Epidermal melanocyte (primary cell): Measurements from ENCODE around the gene CEBPA.

Experiments
- DNase-seq: peaks from one replicate; pipeline ENCODE4 v3.0.0; 2011; ENCODE audit warnings: low spot score; ENCODE audit not compliant: insufficient read length

Gene CEBPA

DNA sequence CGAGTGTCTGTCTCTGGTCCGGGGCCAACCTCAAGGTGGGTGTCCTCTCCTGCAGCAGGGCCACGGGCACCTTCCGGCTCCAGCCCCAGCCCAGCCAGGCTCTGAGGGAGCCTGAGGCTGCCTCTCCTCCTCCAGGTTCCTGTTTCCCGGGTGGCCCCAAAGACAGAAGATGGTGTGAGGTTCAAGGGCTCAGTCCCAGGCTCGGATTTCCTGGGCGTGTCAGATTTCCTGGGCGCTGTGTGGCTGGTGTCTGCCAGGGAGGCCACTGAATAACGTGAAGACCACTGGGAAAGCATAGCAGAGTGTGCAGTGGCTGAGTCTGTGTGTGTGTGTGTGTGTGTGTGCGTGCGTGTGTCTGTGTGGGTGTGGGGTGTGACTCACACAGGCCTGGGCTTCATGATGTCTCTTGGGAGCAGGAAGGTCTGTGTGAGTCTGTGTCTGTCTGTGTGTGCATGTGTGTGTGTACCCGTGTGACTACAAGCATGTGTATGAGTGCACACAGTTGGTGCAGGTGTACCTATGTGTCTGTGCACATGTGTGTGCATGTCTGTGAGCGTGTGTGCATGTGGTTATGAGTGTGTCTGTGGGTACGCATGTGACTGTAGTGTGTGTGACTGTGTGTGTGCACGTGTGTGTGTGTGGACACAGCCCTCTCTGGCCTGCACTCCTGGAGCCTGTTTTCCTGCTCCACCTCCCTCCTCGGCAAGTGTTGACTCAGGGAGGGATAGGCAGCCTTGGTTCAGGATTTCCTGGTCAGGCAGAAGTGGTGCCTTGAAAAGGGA, 28.3 kb downstream of the CEBPA start:
- no peak for DNase-seq

DNA sequence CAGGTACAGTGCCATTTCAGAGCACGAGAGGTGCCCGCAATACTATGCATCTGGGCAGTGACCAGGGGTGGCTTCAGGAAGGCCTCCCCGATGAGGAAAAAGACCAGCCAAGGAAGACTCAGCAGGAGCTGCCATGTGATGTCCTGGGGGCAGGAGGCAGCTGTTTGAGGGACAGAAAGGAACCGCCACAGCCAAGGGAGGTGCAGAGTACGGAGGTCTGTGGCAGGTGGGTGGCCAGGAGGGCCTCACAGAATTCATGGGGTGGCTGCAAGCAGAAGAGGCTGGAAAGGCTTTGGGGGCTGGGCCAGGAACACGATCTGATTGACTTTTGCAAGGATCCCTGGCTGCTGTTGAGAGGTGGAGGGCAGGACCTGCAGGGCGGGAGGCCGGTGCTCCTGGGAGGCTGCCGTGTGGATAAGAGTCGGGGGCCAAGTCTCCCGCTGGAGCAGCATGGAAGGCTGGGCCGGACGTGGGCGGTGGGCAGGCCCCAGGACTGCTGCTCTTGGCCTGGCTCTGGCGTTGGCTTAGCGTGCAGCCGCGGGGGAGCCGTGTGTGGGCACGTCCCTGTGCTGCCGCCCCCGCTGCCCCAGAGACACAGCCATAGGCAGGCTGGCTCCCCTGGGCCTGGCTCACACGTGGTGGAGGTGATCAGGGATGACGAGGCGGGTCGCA, 29.1 kb downstream of the CEBPA start:
- no peak for DNase-seq

DNA sequence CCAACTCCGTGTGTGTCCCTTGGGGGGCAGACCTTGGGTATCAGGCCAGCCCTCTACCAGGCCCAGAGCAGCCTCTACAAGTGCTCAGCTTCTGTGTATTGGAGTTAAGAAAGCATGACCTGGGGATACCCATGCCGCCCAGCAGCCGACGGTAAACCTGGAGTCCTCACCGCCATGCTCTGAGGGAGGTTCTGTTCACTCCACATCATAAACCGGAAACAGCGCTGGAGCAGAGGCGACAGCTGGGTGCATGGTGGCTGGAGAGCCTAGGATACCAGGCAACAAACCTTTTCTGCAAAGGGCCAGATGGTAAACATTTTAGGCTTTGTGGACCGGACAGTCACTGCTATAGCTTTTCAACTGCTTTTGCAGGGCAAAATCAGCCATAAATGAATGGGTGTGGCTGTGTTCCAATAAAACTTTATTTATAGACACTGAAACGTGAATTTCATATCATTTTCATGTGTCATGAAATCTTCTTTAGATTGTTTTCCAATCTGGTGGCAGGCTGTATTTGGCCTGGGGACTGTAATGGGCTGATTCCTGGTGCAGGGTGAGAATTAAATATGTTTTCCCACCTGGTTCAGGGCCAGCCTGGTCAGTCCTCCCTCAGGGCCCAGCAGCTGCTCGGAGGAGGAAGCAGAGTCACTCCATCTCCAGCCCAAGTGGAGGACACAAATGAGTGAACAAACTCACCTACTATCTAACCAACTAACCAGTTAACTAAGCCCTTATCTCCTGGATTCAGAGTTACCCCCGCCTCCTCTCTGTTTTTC, 30.9 kb downstream of the CEBPA start:
- DNase-seq: no peak

DNA sequence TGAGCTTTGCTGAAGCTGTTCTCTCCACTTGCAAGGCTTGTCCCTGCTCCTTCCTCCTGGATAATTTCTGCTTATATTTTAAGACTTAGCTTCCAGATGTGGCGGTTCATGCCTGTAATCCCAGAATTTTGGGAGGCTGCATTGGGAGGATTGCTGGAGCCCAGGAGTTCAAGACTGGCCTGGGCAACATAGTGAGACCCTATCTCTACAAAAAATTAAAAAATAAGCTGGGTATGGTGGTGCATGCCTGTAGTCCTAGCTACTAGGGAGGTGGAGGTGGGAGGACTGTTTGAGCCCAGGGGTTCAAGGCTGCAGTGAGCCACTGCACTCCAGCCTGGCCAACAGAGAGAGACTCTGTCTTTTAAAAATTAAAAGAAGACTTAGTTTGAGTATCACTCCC, 31.6 kb downstream of the CEBPA start:
- DNase-seq: no peak

DNA sequence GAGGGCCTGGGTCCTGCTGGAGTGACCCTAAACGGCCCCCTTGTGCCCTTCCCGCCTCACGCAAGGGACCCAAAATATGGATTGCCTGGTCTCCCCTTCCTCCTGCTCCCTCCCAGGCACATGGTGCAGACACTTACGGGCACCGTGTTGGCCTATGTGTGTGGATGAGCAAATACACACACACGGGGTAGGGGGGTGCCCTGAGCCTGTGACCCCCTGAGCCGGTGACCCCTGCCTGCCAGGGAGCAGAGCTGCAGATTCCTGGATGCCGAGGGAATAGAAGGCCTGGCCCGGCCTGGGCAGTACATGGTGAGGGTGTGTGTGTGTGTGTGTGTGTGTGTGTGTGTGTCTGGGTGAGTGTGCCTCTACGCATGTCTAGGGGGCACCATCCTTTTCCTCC, 33.3 kb downstream of the CEBPA start:
- no peak for DNase-seq

DNA sequence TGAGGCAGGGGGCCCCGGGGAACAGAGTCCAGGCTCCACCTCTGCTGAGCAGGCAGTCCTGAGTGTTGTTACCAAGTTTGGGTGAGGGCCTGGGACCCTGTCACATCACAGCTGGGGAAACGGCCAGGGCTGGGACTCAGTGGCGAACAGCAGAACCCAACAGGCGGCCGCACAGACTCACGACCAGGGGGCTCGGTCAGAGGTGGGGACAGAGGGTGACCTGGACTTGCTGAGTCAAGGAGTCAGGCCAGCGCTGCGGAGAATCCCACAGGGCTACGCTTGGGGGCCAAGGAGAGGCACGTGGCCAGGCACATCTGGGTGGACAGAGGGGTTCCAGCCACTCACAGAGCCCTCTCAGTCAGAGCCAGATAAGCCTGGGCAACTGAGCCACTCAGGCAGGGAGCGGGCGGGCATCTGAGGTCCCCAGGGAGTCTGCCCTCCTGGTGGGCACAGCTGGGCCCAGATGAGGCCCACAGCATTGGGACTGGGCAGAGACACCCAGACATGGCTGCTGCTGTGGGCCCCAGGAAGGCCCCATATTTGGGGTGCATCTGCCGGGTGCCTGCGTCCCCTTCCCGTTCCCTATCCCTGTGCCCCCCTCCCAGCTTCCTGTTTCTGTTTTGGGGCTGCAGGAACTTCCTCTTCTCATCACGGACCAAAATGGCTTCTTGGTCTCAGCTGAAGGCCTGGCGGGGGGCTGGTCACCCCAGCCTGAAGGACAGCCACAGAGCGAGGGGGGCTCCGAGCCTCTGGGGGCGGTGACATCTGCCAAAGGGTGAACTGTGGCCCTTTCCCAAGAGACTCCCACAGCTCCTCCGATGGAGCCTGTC, 34.0 kb downstream of the CEBPA start:
- no peak for DNase-seq

DNA sequence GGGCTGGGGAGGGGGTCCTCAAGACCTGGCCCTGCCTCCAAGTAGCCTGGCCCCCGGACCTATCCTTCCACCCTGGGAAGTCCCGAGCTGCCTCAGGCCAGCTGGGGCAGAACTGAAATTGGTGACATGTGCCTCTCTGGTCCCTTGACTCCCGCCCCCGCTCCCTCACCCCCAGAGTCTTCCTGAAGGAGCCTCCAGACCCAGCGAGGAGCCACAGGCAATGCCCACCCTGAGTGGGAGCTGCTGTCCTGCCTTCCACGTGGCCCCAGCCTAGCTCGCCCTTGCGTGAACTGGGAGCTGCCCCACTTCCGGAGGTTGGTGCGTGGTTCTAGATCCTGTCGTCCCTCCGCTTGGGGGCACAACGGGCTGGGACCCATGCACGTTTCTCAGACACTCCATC, 34.6 kb downstream of the CEBPA start:
- no peak for DNase-seq

DNA sequence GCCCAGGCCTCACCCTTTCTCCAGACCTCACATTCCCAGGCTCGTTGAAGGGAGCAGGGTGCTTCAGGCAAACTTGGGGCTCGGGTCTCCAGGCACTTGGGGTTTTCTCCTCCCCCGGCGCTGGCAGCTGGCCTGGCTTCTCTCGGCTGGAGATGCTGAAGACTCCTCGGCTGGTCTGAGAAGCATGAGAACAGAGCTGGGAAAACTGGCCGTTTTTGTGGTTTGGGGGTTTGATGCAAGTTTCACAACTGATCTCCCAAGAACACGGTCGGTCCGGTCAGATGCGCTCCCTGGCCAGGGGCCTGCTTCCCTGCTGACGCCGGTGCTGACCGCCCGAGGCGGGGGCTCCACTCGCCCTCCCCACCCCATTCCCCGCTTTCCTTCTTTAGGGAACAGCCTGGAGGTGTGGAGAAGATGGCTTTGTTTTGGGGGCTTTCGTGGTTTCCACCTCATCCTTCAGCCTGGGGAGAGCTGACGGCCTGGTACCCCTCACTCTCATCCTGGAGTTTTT, 35.3 kb downstream of the CEBPA start:
- no peak for DNase-seq

DNA sequence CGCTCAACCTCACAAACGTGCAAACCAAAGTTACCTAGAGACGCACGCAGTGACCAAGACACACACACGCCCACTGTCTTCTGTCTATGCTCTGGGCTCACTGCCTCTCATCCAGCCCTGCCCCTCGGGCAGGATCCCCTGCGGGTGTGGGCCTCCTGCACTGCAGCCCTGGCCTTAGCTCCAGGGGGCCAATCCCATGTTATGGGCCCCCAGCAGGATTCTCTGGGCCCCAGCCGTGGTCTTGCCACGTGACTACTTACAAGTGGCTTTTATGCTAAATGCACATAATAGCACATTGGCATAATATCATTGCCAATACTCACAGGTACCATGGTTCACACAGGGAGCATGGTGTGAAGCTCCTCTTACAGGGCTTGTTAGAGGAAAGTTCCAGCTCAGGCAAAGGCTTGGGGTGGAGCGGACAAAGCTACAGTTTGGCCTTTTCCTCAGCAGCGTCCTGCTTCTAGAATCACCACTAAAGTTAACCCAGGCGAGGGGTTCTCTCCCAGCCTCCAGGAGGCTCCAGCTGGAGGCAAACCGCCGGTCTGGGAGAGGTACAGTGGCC, 37.4 kb downstream of the CEBPA start:
- DNase-seq: no peak

DNA sequence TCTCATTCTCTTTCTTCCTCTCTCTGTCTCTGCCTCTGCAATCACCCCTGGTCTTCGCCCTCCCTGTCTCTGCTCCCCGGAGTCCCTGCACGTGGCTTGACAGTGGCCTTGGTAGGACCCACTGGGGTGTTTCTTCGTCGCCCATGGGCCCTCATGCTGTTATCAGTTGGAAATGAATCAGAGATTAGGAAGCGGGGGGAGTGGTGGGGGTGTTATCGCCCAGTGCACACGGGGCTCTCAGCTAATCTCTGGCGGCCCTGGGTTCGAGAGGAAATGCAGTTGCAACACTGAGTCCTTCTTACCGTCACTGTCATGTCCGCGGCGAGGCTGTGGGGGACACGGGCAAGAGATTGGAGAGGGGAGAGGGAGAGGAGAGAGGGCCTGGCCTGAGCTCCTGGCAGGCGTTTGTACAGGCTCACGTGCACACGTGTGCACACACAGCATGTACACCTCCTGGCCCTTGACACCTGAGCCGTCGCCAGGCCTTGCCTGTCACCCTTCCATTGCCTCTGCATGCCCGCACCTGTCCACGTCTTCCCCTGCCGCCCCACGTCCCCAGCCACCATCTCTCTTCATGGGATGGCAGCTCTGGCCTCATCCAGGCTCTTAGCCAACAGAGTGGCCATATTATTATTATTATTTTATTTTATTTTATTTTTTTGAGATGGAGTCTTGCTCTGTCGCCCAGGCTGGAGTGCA, 38.9 kb downstream of the CEBPA start:
- no peak for DNase-seq

DNA sequence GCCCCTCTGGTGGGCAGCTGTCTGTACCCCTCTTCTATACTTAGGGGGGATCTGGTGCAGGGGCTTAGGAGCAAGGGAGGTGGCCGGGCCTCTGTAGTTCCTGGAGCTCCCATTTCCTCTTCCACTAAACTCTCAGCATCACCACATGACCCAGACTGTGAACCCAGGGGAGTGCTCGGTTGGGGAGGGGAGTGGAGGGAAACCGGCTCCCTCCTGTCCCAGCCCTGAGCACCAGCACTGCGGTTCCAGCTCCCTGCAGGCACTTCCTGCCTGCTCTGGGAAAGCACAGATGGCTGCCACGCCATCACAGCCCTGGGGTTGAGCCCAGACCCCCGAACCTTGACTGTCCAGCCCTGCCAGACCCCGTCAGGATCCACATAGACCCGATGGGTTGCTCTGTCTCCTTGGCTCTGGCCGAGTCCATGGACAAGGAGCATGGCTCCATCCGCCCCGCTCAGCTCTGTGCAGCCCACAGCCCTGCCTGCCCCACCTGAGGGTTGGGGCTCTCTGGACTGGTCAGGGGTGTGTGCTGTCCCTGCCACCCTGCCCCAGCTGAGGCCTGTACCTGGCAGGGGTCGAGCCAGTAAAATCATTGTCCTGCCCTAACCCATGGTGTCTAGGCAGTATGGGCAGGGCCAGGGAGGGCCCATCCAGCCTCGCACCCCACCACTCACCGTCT, 40.7 kb downstream of the CEBPA start:
- DNase-seq: no peak

DNA sequence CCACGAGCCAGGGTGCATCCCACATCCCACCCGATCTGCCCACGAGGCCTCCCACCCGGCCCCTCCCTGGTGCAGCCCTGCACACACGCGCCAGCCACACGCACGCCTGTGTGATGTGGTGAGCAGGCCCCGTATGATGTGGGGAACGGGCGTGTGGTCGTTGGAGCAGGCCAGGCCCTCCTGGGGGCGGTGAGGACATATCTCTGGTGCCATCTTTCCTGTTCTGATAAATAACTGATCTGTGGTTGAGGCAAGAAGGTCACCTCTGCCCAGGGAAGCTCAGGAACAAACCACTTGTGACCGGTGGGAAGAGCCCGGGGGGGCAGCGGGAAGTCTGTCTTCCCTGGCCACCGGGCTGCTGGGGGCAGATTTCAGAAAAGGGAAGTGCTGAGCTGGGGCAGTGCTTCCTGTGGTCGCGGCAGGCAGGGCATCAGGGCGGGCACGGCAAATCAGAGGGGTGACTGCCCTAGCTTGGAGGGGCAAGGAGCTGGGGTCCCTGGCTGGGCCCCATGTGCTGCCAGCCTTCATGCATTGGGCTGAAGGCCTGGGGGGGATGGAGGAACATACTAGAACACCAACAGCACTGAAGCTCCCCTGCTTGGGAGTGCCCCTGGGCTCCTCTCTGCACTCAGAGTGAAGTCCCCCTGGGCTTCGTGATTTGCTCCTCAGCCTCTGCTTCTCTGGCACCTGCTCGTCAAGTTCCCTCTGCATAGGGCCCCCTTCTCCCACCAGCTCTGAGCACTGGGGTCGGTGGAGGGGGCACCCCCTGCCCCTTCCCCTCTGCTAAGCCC, 41.5 kb downstream of the CEBPA start:
- no peak for DNase-seq

DNA sequence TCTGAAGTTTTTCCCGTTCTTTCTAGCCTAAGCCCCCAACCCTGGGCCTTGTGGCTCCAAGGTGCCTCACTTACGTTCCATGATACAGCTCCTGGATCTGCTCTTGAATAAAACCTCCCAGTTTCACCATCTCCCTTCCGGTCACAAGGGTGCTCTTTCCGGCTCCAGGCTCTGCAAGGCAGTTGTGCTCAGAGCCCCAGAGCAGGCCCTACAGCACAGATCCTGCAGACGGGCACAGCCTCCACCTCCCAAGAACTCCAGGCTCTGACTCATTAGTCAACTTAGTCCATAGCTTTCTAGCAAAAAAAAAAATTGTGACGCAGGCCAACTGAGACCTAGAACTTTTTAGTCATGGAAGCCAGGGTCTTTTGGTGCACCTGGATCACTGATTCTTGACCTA, 42.8 kb downstream of the CEBPA start:
- no peak for DNase-seq

DNA sequence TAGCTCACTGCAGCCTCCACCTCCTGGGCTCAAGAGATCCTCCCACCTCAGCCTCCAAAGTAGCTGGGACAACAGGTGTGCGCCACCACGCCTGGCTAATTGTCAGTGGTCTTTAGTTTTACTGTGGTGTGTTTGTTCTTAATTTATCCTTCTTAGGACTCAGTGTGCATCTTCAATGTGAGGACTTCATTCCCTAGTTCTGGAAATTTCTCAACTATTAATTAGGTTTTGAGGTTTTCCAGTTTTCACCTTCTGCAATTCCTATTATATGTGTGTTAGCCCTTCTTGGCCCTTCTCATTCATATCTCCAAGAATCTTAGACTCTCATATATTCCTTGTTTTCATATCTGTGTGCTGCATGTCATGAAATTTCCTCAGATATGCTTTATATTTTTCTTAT, 44.5 kb downstream of the CEBPA start:
- DNase-seq: no peak

DNA sequence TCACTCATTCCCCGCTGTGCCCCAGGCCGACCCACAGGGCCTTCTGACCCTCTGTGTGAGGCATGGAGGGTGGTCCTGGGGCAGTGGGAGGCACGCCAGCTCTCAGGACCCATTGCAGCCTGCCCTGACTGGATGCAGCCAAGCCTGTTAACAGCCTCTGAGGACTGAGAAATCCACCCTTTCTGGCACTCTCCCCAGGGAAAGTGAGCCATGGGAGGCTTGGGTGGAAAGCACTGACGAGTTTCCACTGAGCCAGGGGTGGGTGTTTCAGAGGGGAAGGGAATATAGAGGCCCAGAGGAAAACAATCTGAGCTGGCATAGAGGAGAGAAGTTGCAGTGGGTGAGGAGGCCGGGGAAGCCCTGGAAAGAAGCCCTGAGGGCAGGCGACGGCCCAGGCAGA, 46.1 kb downstream of the CEBPA start:
- no peak for DNase-seq

DNA sequence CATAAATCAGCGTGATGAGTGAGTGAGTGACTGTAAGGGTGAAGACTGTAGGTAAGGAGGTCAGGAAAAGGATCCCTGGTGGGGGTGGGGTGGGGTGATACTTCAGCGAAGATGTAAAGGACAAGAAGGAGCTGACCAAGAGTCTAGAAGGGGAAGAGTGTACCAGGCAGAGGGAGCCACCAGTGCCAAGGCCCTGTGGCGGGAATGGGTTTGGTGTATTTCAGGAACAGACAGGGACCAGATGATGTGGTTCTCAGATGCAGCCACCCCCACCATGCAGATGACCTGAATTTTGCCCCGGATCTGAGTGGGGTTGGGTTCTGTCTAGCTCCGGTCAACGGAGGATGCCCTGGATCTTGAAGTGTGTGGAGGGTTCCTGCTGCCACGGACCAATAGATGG, 46.6 kb downstream of the CEBPA start:
- DNase-seq: no peak

DNA sequence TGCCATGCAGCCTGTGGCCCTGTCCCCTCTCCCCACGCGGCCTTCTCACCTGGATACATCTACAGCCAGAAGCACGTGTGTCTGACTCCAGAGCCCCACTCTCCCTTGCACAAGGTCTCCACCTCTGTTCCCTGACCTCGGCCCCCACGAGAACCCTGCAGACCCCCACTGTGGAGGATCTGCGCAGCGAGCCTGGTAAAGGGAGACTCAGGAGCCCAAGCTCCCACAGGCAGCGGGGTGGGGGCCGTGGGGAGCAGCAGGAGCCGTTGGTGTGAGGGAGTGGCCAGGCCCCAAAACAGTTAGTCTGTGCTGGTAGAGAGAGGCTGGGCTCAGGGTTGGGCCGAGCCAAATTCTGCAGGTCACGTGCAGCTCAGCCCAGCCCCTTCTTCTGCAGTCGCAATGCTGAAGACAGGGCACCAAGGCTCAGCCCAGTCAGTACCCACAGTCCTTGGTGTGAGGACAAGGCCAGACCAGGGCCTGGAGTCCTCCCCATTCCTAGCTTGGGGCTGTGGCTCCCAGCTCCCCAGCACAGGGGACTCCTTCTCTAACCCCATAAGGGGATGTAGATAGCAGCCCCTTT, 48.0 kb downstream of the CEBPA start:
- no peak for DNase-seq

DNA sequence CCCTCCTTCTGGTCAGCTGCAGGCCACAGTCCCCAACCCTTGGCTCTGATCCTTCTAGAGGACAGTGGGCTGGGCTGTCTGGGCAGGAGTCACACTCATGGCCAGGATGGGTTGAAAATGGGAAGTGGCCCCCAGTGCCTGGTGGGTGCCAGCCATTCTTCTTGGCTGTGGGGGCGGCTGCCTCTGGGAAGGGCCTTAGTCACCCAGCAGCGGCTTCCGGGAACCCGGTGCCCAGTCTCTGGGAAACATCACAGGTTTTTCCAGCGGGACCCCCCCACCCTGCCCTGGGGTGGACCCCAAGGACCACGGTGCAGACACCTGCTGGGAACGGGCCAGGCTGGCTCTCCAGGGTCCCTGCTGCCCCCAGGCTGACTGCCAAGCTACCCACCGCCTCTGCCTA, 49.4 kb downstream of the CEBPA start:
- DNase-seq: no peak
